ENCODE measurements around the gene CHRNA7.
"Not testable (repeated sequence)": the region's sequence is repeated elsewhere in the genome, so short reads cannot be mapped to it uniquely, and the experiment has no call there.

Gene CHRNA7

GRCh38 chr15:32120577-32121383, 90.5 kb downstream of the CHRNA7 start:
- DNase-seq (ENCODE audit: low spot score), result no peak

DNA sequence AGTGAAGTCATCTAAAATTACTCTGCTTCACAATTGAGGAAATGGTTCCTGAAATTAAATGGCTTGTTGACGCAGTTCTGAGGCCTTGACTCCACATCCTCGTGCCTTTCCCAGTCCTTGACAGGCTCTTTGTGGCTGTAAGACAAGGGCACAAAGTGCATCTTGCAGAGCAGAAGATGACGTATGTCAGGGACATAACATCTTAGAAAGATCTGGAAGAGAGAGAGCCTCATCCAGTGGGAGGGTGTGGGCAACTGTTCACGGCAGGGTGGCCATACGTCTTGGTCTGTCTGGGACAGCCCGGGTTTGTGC, 91.0 kb downstream of the CHRNA7 start:
- DNase-seq (ENCODE audit: low spot score), result no peak

- no peak for DNase-seq (ENCODE audit: low spot score)
These were observed 91.7 kb downstream of the CHRNA7 start for GRCh38 chr15:32122013-32122412.

DNA sequence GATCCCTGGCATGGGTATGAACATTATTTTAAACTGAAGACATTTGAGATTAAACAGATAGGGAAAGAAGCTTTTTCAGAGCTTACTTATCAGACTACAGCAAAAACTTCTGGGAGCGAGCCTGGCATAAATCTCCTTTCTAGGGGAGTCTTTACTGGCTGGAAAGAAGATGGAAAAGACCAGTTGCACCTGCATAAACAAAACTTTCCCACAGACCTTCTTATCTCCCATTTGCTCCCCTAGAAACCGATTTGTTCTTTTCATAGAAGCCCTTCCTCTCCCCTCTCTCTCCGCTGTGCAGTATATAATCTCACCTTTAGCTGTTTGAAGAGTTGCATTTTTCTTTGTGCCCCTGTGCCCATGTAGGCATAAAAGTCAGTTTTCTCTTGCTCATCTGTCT, 93.2 kb downstream of the CHRNA7 start:
- no peak for DNase-seq (ENCODE audit: low spot score)

DNA sequence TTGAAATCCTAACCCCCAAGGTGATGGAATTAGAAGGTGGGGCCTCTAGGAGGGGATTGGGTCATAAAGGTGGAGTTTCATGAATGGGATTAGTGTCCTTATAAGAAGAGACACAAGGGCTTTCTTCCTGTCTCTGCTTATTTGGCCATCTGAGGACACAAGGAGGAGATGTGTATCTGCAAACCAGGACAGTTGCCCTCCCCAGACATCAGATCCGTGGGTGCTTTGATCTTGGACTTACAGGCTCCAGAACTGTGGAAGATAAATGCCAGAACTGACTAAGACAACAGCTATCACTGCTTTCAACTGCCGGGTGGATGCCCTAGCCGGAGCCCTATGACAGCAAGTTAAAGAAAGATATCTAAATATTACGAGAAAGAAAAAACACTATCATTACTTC, 94.4 kb downstream of the CHRNA7 start:
- no peak for DNase-seq (ENCODE audit: low spot score)

- no peak for DNase-seq (ENCODE audit: low spot score)
These were observed 95.3 kb downstream of the CHRNA7 start for GRCh38 chr15:32125595-32125994.

GRCh38 chr15:32129815-32130214, 99.5 kb downstream of the CHRNA7 start:
- DNase-seq (ENCODE audit: low spot score), result no peak

GRCh38 chr15:32130823-32131222, 100.5 kb downstream of the CHRNA7 start:
- no peak for DNase-seq (ENCODE audit: low spot score)

DNA sequence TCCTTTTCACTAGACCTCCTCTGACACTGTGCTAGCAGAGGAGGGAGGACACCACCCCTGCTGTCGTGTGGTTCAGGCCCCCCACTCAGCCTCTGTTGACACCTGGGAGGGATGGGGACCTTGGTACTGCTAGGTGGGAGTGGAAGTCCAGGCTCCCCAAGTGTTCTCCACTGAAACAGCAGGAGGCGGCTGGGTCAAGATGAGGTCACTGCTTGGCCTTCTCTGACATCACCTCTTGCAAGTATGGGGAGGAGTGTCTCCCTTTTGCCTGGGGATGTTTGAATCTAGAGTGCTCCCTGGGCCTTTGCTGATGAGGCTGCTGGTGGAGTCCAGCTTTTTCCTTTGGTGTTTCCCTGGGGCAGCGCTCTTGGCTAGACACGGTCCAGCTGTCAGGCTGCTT, 101.5 kb downstream of the CHRNA7 start:
- no peak for DNase-seq (ENCODE audit: low spot score)

GRCh38 chr15:32132859-32133258, 102.5 kb downstream of the CHRNA7 start:
- DNase-seq (ENCODE audit: low spot score), result no peak

- DNase-seq (ENCODE audit: low spot score), result no peak
These were observed 104.5 kb downstream of the CHRNA7 start for GRCh38 chr15:32134842-32135241.

GRCh38 chr15:32135335-32135734, 105.0 kb downstream of the CHRNA7 start:
- DNase-seq (ENCODE audit: low spot score), result no peak

GRCh38 chr15:32145512-32145911, 115.2 kb downstream of the CHRNA7 start:
- DNase-seq (ENCODE audit: low spot score), result not testable (repeated sequence)

DNA sequence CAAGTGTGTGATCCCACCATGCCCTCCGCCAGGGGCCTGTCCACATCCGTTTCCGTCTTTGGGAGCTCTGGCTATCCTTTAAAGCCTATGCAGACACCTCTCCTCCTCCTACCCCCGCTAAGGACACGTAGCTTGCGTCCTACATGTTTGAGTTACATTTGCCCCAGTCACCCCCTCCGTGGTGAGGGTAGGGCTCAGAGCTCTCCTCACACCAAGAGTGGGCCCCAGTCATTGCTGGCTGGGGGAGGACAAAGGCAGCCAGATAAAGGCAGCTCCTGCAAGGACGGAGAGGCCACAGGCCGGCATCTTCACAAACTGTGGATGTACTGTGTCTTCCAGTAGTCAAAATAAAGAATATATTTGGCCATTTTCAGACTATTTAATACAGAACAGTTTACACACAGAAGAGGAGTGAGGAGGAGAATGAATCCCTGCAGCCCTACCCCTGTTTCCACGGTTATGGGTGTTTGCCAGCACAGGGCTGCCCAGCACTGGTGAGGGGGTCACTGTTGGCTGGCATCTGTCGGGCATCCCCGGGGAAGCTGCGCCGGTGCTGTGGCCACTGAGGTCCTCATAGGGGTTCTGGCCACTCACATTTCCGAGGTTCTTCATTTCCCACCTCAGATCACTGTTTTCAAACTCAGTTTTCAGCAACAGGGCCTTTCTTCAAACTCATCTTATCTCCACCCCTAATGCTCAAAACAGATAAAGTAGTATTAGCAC, 118.7 kb downstream of the CHRNA7 start:
- DNase-seq (ENCODE audit: low spot score), result no peak

- DNase-seq (ENCODE audit: low spot score), result no peak
These were observed 122.3 kb downstream of the CHRNA7 start for GRCh38 chr15:32152574-32152973.

DNA sequence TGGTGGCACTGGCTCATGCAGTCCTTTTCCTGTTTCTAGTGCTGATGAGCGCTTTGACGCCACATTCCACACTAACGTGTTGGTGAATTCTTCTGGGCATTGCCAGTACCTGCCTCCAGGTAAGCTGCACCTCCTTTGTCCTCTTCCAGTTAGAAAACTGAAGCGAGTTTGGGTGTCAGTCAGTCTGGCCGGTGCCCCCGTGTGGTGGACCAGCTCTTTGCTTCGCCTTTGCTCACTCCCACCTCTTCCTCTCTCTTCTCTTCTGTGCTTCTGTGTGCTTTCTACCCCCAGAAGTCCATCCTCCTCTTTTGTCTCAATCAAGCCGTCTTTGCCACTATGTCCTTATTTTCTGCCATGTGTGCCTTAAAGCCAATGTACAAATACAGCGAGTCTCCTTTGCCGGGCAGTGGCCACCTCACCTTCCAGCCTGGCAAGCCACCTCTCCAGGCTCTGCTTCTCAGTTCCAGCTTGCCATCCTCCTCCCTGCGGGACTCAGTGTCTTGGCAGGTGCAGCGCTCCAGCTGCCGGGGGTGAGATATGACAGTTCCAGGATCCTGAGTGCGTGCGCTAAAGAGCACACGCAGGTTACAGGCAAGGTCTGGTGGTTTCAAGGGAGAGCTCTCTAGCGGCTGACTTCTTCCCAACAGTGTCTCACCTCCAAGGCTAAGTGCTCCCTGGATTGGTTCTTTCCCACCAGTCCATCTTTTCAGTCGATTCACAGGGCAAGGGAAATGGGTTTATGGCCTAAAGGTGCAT, 123.7 kb downstream of the CHRNA7 start:
- DNase-seq (ENCODE audit: low spot score), result not testable (repeated sequence)

DNA sequence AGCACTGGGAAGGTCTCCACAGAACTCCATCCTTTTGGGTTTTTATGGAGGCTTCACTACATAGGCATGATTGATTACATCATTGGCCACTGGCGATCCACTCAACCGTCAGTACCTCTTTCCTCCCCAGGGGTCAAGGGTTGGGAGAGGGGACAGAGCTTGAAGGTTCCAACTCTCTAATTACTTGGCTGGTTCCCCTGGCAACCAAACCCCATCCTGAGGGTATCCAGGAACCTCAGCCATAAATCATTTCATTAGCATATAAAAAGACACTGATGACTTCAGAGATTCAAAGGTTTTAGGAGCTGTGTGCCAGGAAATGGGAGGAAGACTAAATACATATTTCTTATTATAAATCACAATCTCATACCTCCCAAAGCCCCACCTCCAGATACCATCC, 131.8 kb downstream of the CHRNA7 start:
- not testable (repeated sequence) for DNase-seq (ENCODE audit: low spot score)

GRCh38 chr15:32164065-32164464, 133.8 kb downstream of the CHRNA7 start:
- DNase-seq (ENCODE audit: low spot score), result not testable (repeated sequence)

DNA sequence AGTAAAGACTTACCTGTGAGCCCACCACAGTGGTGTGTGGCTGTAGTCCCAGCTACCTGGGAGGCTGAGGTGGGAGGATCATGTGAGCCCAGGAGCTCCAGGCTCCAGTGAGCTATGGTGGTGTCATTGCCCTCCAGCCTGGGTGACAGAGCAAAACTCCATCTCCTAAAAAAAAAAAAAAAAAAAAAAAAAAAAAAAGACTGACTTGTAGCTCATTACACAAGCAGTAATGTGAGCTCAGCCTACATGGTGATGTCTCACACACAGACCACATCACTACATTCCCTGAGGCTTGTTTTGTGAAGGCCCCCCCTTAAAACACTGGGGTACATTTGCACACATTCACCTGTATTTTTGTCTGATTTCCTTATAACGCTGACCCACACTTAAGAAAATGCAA, 134.4 kb downstream of the CHRNA7 start:
- not testable (repeated sequence) for DNase-seq (ENCODE audit: low spot score)

DNA sequence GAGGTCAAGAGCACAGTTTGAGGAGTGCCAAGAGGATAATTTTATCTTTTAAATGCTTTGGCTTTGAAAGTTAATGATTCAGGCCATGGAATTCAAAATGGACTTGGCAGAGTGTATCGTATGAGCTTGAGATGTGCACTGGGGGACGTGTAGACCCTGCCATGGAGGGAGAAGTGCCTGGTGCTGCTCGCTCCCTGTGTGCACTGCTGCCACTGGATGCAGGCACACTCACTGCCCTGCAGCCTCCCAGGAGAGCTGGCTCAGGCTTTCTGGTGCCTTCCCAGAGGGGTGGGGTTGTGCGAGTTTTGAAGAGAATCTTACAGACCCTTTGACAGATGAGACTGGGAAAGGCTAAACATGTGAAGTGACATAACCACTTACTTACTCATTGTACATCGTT, 135.5 kb downstream of the CHRNA7 start:
- DNase-seq (ENCODE audit: low spot score), result not testable (repeated sequence)

GRCh38 chr15:32166270-32166669, 136.0 kb downstream of the CHRNA7 start:
- not testable (repeated sequence) for DNase-seq (ENCODE audit: low spot score)

DNA sequence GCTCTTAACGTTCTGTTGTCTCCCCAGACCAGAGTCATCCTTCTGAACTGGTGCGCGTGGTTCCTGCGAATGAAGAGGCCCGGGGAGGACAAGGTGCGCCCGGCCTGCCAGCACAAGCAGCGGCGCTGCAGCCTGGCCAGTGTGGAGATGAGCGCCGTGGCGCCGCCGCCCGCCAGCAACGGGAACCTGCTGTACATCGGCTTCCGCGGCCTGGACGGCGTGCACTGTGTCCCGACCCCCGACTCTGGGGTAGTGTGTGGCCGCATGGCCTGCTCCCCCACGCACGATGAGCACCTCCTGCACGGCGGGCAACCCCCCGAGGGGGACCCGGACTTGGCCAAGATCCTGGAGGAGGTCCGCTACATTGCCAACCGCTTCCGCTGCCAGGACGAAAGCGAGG, 137.6 kb downstream of the CHRNA7 start:
- not testable (repeated sequence) for DNase-seq (ENCODE audit: low spot score)

- not testable (repeated sequence) for DNase-seq (ENCODE audit: low spot score)
These were observed 150.3 kb downstream of the CHRNA7 start for GRCh38 chr15:32180579-32180978.

All from AG20443 (cell line).